Measurements from ENCODE around the gene TRPM1. TPM values are rescaled to one million over a fixed set of nuclear protein-coding genes. Genes with fewer than 3 reads are reported as not detected.

The TRPM1 gene
- total and polyA plus RNA-seq, 9 of the 15 experiments (the other 6 are each of a cell fraction or from before 2014, with no cell fraction given), result 0.01 to 0.06 (median 0.03) TPM; not detected in 5

- Histone ChIP-seq H3K79me2 (ENCODE audit: control insufficient read depth, insufficient read depth, low read length) (no peaks in the 10 kb centered on the region), H3K9me1 (ENCODE audit: control insufficient read depth, insufficient read depth, low read length) (no peaks in the 10 kb centered on the region), H3K27ac (ENCODE audit: extremely low read depth, low read depth, low read length) (no peak overlapping the region), H3K9me3 (replicated peaks; ENCODE audit: control insufficient read depth, insufficient read depth, low read depth, low read length) (no peaks in the 10 kb centered on the region), H4K20me1 (replicated peaks; ENCODE audit: control insufficient read depth, insufficient read depth, low read length) (no peaks in the 10 kb centered on the region), H3K36me3 (ENCODE audit: control insufficient read depth, insufficient read depth, low read length) (peaks cover 26% of the 10 kb centered on the region), H3K4me3 (no peak overlapping the region), H3K9ac (ENCODE audit: insufficient read depth in 1 of 2, low read depth in 2 of 2, low read length in 2 of 2) (no peak overlapping the region), H2AFZ (ENCODE audit: low read depth, low read length) (no peak overlapping the region), H3K4me1 (replicated peaks in 1 of 2; ENCODE audit: control insufficient read depth in 2 of 2, insufficient read depth in 2 of 2, low read length in 2 of 2) (peaks cover 4 to 9% of the 10 kb centered on the region in 2 experiments; a peak in 4 of 5 replicates), H3K4me2 (ENCODE audit: insufficient read depth, low read length) (no peak overlapping the region), H3K27me3 (ENCODE audit: control insufficient read depth in 2 of 2, insufficient read depth in 2 of 2, low read length in 2 of 2) (no peaks in the 10 kb centered on the region)
- intact Hi-C loops (cut with micrococcal nuclease), result no loop called here
- FAIRE-seq, result no peak
- WGBS (ENCODE audit: insufficient coverage, low coverage, missing lambda C conversion rate), result 84% methylated on average over 5 of the region's 5 CpGs
- in situ Hi-C loops (cut with MboI), result no loop called here
- no TSS peak for BruUV-seq (replicated peaks)
- ChIA-PET CTCF (ENCODE audit: low intra/inter-chr PET ratio) (no interaction called here), POLR2A (interaction anchor here (0.7 kb wide), 1 partner anchor 43 kb away, joined by 3 read pairs; no protein-coding TSS in a partner anchor)
- ATAC-seq, result no peak
- DNase-seq (ENCODE audit: extremely low read depth in 1 of 4, low spot score in 3 of 4), result no peak
- TF ChIP-seq, protein P1, sequence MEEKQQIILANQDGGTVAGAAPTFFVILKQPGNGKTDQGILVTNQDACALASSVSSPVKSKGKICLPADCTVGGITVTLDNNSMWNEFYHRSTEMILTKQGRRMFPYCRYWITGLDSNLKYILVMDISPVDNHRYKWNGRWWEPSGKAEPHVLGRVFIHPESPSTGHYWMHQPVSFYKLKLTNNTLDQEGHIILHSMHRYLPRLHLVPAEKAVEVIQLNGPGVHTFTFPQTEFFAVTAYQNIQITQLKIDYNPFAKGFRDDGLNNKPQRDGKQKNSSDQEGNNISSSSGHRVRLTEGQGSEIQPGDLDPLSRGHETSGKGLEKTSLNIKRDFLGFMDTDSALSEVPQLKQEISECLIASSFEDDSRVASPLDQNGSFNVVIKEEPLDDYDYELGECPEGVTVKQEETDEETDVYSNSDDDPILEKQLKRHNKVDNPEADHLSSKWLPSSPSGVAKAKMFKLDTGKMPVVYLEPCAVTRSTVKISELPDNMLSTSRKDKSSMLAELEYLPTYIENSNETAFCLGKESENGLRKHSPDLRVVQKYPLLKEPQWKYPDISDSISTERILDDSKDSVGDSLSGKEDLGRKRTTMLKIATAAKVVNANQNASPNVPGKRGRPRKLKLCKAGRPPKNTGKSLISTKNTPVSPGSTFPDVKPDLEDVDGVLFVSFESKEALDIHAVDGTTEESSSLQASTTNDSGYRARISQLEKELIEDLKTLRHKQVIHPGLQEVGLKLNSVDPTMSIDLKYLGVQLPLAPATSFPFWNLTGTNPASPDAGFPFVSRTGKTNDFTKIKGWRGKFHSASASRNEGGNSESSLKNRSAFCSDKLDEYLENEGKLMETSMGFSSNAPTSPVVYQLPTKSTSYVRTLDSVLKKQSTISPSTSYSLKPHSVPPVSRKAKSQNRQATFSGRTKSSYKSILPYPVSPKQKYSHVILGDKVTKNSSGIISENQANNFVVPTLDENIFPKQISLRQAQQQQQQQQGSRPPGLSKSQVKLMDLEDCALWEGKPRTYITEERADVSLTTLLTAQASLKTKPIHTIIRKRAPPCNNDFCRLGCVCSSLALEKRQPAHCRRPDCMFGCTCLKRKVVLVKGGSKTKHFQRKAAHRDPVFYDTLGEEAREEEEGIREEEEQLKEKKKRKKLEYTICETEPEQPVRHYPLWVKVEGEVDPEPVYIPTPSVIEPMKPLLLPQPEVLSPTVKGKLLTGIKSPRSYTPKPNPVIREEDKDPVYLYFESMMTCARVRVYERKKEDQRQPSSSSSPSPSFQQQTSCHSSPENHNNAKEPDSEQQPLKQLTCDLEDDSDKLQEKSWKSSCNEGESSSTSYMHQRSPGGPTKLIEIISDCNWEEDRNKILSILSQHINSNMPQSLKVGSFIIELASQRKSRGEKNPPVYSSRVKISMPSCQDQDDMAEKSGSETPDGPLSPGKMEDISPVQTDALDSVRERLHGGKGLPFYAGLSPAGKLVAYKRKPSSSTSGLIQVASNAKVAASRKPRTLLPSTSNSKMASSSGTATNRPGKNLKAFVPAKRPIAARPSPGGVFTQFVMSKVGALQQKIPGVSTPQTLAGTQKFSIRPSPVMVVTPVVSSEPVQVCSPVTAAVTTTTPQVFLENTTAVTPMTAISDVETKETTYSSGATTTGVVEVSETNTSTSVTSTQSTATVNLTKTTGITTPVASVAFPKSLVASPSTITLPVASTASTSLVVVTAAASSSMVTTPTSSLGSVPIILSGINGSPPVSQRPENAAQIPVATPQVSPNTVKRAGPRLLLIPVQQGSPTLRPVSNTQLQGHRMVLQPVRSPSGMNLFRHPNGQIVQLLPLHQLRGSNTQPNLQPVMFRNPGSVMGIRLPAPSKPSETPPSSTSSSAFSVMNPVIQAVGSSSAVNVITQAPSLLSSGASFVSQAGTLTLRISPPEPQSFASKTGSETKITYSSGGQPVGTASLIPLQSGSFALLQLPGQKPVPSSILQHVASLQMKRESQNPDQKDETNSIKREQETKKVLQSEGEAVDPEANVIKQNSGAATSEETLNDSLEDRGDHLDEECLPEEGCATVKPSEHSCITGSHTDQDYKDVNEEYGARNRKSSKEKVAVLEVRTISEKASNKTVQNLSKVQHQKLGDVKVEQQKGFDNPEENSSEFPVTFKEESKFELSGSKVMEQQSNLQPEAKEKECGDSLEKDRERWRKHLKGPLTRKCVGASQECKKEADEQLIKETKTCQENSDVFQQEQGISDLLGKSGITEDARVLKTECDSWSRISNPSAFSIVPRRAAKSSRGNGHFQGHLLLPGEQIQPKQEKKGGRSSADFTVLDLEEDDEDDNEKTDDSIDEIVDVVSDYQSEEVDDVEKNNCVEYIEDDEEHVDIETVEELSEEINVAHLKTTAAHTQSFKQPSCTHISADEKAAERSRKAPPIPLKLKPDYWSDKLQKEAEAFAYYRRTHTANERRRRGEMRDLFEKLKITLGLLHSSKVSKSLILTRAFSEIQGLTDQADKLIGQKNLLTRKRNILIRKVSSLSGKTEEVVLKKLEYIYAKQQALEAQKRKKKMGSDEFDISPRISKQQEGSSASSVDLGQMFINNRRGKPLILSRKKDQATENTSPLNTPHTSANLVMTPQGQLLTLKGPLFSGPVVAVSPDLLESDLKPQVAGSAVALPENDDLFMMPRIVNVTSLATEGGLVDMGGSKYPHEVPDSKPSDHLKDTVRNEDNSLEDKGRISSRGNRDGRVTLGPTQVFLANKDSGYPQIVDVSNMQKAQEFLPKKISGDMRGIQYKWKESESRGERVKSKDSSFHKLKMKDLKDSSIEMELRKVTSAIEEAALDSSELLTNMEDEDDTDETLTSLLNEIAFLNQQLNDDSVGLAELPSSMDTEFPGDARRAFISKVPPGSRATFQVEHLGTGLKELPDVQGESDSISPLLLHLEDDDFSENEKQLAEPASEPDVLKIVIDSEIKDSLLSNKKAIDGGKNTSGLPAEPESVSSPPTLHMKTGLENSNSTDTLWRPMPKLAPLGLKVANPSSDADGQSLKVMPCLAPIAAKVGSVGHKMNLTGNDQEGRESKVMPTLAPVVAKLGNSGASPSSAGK (IDR thresholded peaks at IDR 0.05), result no peak
- no peak for TF ChIP-seq SOX6 (IDR thresholded peaks at IDR 0.05)
- no peak for TF ChIP-seq NUFIP1 (IDR thresholded peaks at IDR 0.05; ENCODE audit: partially characterized antibody)
- no peak for TF ChIP-seq TEAD4 (IDR thresholded peaks at IDR 0.05; ENCODE audit: low read length)
- TF ChIP-seq TEAD4 (CRISPR knock-in tag; IDR thresholded peaks at IDR 0.05; ENCODE audit: borderline replicate concordance), result no peak
- no peak for TF ChIP-seq TCF3 (CRISPR knock-in tag; IDR thresholded peaks at IDR 0.05)
- TF ChIP-seq IRF2 (CRISPR knock-in tag; IDR thresholded peaks at IDR 0.05), result no peak
- no peak for TF ChIP-seq NCOA4 (IDR thresholded peaks at IDR 0.05; ENCODE audit: partially characterized antibody)
- TF ChIP-seq SMARCA4 (IDR thresholded peaks at IDR 0.05), result no peak
- no peak for TF ChIP-seq TRIM25 (IDR thresholded peaks at IDR 0.05; ENCODE audit: borderline replicate concordance)
Measured at GRCh38 chr15:30958219-30958618, 143.3 kb downstream of the TRPM1 start.
